CD4-positive, alpha-beta T cell (primary cell): ENCODE data around the gene SGSM2. TPM values are rescaled to one million over a fixed set of nuclear protein-coding genes. Genes with fewer than 3 reads are reported as not detected.

ENCODE experiments used
- ATAC-seq: fragments of 200-7000 bp; cut with Tn5 transposase; one replicate; pipeline ENCODE4 v1.10.0; 2022; ENCODE audit warnings: mild to moderate bottlenecking; ENCODE audit not compliant: poor library complexity
- CTCF ChIA-PET: fragments of 350-600 bp; sonication (Branson Sonifier 250); formaldehyde crosslinking; loops from one replicate; lab custom pipeline; 2021; ENCODE audit warnings: antibody characterized with exemption, inconsistent platforms; lab: Charles Lee
- POLR2A ChIA-PET: fragments of 350-600 bp; sonication (Branson Sonifier 250); formaldehyde crosslinking; loops from one replicate; lab custom pipeline; 2021; ENCODE audit warnings: antibody characterized with exemption, inconsistent platforms; lab: Charles Lee
- DNase-seq, 14 experiments: peaks; one replicate each; pipeline ENCODE4 v3.0.0-alpha.2; 2013 to 2020; ENCODE audit warnings: mixed read lengths in 2 of 14
- H3K27ac ChIP-seq, 2 donors: one replicate each; pipeline versions ENCODE4 v1.5.1 to v1.7.0; 2013; ENCODE audit warnings: low read length in 2 of 2, low read depth in 1 of 2, mild to moderate bottlenecking in 1 of 2
- H3K27me3 ChIP-seq, 2 experiments: 1 replicate in 1 of 2; 2 replicates in 1 of 2; pipeline versions ENCODE4 v1.6.1 to v1.7.0; 2013; ENCODE audit warnings: low read length in 2 of 2, control low read depth in 1 of 2, mild to moderate bottlenecking in 1 of 2, moderate library complexity in 1 of 2; ENCODE audit not compliant: insufficient read depth in 2 of 2, control insufficient read depth in 1 of 2
- H3K36me3 ChIP-seq: one replicate; pipeline ENCODE4 v1.6.1; 2013; ENCODE audit warnings: low read length, control low read depth; ENCODE audit not compliant: insufficient read depth
- H3K4me1 ChIP-seq: one replicate; pipeline ENCODE4 v1.6.1; 2013; ENCODE audit warnings: low read length, control low read depth; ENCODE audit not compliant: insufficient read depth
- H3K4me3 ChIP-seq: one replicate; pipeline ENCODE4 v1.5.1; 2013; ENCODE audit warnings: mild to moderate bottlenecking, low read length, moderate library complexity
- H3K9me3 ChIP-seq, 2 experiments: 1 replicate in 1 of 2; 2 replicates in 1 of 2; pipeline versions ENCODE4 v1.6.1 to v1.7.0; 2013; ENCODE audit warnings: low read length in 2 of 2, mild to moderate bottlenecking in 2 of 2, control low read depth in 1 of 2, moderate library complexity in 1 of 2; ENCODE audit not compliant: control insufficient read depth in 1 of 2, insufficient read depth in 1 of 2
- H3K27ac Mint-ChIP-seq: one replicate; pipeline ENCODE4 v1.8.0; 2020; ENCODE audit warnings: mixed read lengths
- H3K27me3 Mint-ChIP-seq: one replicate; pipeline ENCODE4 v1.8.0; 2021; ENCODE audit warnings: mixed read lengths
- H3K36me3 Mint-ChIP-seq: one replicate; pipeline ENCODE4 v1.8.0; 2021; ENCODE audit warnings: low read depth, mixed read lengths
- H3K4me1 Mint-ChIP-seq: one replicate; pipeline ENCODE4 v1.8.0; 2021; ENCODE audit warnings: low read depth, mixed read lengths
- H3K4me3 Mint-ChIP-seq: one replicate; pipeline ENCODE4 v1.8.0; 2020; ENCODE audit warnings: mild to moderate bottlenecking, mixed read lengths
- H3K9me3 Mint-ChIP-seq: one replicate; pipeline ENCODE4 v1.8.0; 2020; ENCODE audit warnings: mixed read lengths
- CTCF ChIP-seq: fragments of 200-600 bp; IDR thresholded peaks from one replicate; pipeline ENCODE4 v1.8.0; 2022; ENCODE audit warnings: antibody characterized with exemption, mild to moderate bottlenecking
- intact Hi-C, 2 experiments: fragments of 100-400 bp; cut with DNase I in 1 of 2; cut with micrococcal nuclease in 1 of 2; formaldehyde crosslinking; loops; one replicate each; pipeline versions ENCODE4 v1.15.1 to v1.9.0; 2023 to 2025; cut with DNase I, micrococcal nuclease
- total RNA-seq, 174 experiments: library from RNA in 2 of 174; stranded (reverse) in 2 of 174; gene quantifications; one replicate each; pipeline ENCODE4 v1.2.3 and lab custom pipeline; 2021 to 2026

The SGSM2 gene
- total RNA-seq, 2 experiments from 2014 or later: 147 to 154 TPM

- TF ChIP-seq CTCF: no peak
- peak; percentile 91 to 98 (median 95) for DNase-seq
- ChIA-PET CTCF (interaction anchor here (1.0 to 1.5 kb wide), 5 partner anchors 37 to 79 kb away, joined by 3 to 6 read pairs (median 4); no protein-coding TSS in a partner anchor), POLR2A (interaction anchor here (0.5 to 2.5 kb wide), 21 partner anchors 9 to 1102 kb away, joined by 3 to 50 read pairs (median 4); partner anchors contain the start of genes MNT, RPA1, SGSM2 and SMYD4)
- intact Hi-C loops: loop anchor here (1.0 to 5.0 kb wide), 5 partner anchors 32 to 476 kb away; partner anchors contain the start of gene SMYD4 (in 1 of the 2)
- Histone ChIP-seq H3K4me3 (peak within 1 kb of the TSS; percentile 94), H3K4me1 (peaks cover 30% of the 10 kb centered on the region), H3K27me3 (no peaks in the 10 kb centered on the region), H3K27ac (peak within 1 kb of the TSS; percentile 52 to 84), H3K9me3 (no peaks in the 10 kb centered on the region), H3K36me3 (peaks cover 24% of the 10 kb centered on the region)
- H3K27me3 Mint-ChIP-seq: no peaks in the 10 kb centered on the region
- peaks cover 30% of the 10 kb centered on the region for H3K36me3 Mint-ChIP-seq
- peak within 1 kb of the TSS; percentile 90 for H3K27ac Mint-ChIP-seq
- peaks cover 55% of the 10 kb centered on the region for H3K4me1 Mint-ChIP-seq
- peak within 1 kb of the TSS; percentile 98 for H3K4me3 Mint-ChIP-seq
- peak; percentile 91 for ATAC-seq
- H3K9me3 Mint-ChIP-seq: no peaks in the 10 kb centered on the region
Measured at GRCh38 chr17:2303204-2304188, 33.8 kb upstream of the SGSM2 start, which contains the start of the genes SMG6 and SRR. SMG6 (minus strand) TSS chr17:2303785; CDS start chr17:2303720, 65 bp downstream. SRR (plus strand) TSS chr17:2303950; CDS start chr17:2315561, 11,611 bp downstream.

- no peak overlapping the region for H3K27ac Mint-ChIP-seq
Measured at GRCh38 chr17:2304931-2305330, 32.4 kb upstream of the SGSM2 start.

More at GRCh38 chr17:2304931-2305330, 32.4 kb upstream of the SGSM2 start:
- intact Hi-C loops: loop anchor here in 1 of 2 experiments (1.0 to 5.0 kb wide), 3 partner anchors 30 to 478 kb away; partner anchors contain the start of gene SMYD4
- ChIA-PET POLR2A (interaction anchor here (1.2 kb wide), 1 partner anchor 31 kb away, joined by 4 read pairs; the partner anchor contains the start of gene TSR1), CTCF (interaction anchor here (1.4 kb wide), 1 partner anchor 48 kb away, joined by 3 read pairs; no protein-coding TSS in a partner anchor)
- peak overlapping the region; percentile 76 for H3K4me3 Mint-ChIP-seq
- H3K9me3 Mint-ChIP-seq: no peaks in the 10 kb centered on the region
- DNase-seq (no peak), ATAC-seq (no peak)
- H3K4me1 Mint-ChIP-seq: peaks cover 50% of the 10 kb centered on the region
- Histone ChIP-seq H3K9me3 (no peaks in the 10 kb centered on the region), H3K36me3 (peaks cover 10% of the 10 kb centered on the region), H3K4me1 (peaks cover 30% of the 10 kb centered on the region), H3K27ac (no peak overlapping the region), H3K4me3 (no peak overlapping the region), H3K27me3 (no peaks in the 10 kb centered on the region)
- no peaks in the 10 kb centered on the region for H3K27me3 Mint-ChIP-seq
- peaks cover 16% of the 10 kb centered on the region for H3K36me3 Mint-ChIP-seq
- no peak for TF ChIP-seq CTCF
